SK-N-DZ (cell line): ENCODE data around the gene CA12.

Experiments
- DNase-seq: peaks from one replicate; pipeline ENCODE4 v3.0.0-alpha.2; 2015; ENCODE audit warnings: low spot score

Gene CA12

DNA sequence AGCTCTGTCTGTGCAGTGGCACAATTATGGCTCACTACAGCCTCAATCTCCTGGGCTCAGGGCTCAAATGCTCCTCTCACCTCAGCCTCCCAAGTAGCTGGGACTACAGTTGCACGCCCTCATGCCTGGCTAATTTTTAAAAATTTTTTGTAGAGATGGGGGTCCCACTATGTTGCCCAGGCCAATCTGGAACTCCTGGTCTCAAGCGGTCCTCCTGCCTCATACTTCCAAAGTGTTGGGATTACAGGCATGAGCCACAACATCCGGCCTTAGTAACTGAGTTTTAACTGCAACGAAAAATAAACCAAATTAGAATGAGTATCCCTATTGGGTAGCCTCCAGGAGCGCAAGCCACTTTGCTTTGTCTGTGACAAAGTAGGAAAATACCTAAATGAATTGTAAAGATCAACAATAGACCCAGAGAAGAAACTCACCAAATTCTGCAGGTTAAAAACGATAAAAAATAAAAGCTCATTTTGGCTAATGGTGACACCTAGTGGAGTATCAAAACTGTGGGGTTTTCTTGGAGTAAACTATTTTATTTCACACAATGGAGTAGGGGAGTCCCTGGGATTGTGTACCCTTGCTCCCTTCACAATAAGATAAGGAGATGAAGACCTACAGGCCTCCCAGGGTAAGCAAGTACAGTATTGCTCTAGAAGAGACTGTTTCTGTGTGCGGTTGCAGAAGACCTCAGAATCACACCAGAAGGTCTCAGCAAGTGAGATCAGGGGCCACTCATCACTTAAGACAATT lies 21.0 kb upstream of the CA12 start:
- DNase-seq, result no peak

GRCh38 chr15:63401714-63402497 lies 20.3 kb upstream of the CA12 start:
- no peak for DNase-seq

- no peak for DNase-seq
These were observed 19.4 kb upstream of the CA12 start for GRCh38 chr15:63401078-63401477.

DNA sequence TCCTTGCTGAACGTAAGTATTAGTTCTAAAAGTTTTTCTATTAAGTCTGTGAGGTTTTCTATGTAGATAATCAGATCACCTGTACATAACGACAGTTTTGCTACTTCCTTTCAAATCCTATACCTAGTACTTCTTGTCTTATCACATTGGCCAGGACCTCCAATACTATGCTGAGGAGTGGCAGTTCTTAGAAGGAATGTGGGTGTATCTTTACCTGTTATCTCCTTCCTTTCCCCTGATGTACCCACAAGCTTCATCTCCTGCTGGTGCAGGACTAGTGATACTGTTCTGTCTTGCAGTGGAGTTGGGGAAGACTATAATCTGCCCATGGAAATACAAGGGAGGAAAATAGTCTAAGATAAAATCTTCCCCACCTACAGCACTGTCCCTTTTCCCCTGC lies 16.8 kb upstream of the CA12 start:
- DNase-seq, result no peak

- no peak for DNase-seq
These were observed 14.7 kb upstream of the CA12 start for GRCh38 chr15:63396152-63396928.

DNA sequence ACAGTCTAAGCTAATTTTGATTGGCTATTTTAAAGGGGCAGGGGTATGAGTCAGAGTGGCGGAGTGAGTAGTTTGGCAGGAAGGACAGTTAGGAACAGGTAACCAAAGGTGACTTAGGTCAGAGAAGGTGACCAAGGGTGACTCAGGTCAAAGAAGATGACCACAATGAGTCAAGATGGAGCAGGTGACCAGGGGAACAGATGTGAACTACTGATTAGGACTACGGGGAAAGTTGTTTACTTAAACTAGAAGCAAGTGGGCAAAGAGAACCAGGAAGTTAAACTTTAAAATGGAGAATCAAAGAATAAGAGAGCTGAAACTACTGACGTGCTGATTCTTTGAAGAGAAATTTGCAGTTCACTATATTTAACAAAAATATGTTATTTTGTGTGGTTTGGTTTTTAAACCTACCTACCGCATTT lies 14.1 kb upstream of the CA12 start:
- DNase-seq, result no peak

- DNase-seq, result no peak
These were observed 10.8 kb upstream of the CA12 start for GRCh38 chr15:63392361-63393009.

DNA sequence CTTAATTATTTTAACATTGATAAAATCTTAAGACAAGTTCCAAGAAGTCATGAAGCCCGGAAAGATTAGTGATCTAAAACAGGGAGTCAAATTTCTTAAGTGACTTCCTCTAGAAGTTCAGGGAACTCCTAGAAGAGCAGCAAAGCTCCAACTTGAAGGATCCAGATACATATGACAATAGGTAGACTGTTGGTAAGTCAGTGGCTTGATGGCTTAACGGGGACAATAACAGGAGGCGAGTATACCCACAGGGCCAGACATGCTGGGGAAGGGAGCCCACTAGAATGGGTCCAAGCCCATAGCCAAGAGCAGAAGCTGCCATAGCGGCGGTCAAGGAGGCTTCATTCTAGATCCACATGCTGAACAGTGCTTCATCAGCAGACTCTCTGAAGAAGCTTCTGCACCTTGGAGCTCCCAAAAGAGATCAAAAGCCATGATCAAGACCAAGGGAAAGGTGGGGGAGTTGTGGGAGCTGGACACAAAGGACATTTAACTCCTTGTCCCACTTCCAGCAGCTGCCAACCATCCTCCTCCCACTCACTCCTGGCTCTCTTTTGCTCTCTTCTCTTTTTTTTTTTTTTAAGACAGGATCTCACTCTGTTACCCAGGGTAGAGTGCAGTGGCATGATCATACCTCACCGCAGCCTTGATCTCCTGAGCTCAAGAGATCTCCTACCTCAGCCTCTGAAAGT lies 10.2 kb upstream of the CA12 start:
- no peak for DNase-seq

DNA sequence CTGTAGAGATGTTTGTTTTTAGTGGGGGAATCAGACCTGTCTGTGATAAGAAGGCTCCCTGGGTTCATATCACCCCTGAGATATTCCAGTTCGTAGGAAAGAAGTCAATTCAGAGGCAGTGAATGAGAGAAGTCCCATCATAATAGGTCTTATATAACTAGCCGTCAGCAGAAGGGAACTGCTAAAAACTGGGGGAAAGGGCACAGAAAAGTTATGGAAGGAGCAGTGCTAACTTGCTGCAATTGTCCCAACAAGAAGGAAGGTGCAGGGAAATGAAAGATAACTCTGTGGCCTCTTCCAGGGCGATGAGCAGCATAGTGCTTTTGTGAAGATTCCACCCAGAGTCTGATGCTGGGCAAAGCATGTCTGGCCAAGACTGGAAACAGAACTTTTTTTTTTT lies 9.0 kb upstream of the CA12 start:
- DNase-seq, result no peak

DNA sequence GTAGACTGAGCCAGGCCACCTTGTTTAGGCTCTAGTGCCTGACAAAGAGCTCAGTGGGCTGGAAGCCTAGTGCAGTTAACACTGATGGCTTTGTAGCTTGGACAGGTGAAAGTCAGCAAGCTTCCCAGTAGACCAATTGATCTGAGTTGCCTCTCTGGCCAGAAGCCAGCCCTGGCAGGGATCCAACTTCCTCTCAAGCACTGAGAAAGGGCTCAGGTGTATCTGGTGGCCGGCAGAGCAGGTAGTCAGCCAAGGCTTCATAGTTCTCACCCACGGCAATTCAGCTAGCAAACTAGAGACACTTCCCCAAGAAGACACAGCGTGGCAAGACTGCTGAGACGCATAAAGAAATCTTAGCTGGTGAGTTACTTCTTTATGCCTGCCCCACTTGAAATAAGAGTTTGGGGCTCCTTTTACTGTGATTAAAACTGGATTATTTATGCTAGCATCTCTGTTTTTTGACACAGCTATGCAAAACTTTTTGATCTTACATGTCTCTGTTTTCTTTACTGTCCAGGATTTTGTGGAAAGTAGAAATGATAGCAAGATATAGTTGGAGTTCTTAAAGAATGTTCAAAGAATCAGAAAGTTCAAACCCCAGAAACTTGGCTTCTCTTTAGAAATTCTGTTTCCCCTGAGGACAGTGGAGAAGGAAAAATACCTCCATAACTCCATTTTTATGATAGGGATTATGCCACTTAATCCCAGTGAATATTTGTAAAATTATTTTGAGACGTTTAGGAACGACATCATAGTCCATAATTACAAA lies 8.4 kb upstream of the CA12 start:
- DNase-seq, result no peak

- DNase-seq, result no peak
These were observed 6.9 kb upstream of the CA12 start for GRCh38 chr15:63388511-63388910.

DNA sequence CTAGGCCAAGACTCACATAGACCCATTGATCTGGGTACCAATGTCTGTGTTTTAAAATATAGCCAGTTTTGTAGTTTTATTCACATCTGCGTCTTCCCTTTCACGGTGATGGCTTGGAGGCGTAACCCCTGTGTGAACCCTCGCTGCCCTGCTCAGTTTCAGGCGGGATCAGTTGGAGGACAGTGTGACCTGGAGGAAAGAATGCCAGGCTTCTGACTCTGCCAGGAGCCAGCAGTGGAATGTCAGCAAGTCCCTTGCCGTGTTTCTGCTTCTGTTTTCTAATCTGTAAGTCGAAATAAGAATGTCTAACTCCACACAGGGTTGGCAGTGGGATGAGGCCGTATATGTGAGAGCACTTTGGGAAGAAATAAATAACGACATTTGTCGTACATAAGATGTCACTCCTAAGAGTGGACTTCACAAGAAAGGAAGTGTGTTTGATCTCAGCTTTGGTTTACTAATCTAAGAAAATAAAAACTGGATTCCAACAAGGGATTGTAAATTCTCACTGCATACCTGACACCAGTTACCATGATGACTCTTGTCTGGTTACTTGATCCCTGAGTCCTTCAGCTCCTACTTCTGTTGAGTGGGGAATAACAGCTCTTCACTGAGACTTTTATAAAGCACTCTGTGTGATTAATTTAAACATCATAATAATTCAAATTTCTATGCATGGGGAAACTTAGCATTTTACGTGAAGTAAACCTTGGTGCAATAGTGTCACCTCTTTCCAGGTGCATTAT lies 6.3 kb upstream of the CA12 start:
- no peak for DNase-seq

DNA sequence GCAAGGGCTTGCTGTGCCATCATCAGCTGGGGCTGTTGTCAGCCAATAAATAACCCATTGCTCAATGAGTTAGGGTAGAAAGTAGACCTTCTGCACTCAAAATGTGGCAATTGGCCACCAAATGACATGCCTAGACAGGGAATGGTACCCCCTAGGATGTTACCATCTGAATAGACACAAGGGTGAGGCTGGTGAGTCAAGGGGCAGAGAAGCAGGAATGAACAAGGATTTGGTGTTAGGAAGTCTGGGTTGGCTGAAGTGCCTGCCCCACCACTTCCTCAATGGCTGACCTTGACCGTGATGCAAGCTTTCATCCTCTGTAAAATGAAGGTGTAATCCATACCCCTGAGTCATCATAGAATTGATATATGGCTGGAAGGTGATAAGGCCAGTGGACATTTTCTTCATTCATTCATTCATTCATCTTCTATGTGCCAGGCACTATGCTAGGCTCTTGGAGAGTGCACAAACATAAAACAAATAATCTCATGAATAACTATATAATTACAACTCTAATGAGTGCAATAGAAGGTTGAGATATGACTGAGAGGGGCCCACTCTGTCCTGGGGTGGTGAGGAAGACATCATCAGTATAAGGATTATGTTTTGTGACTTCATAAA lies 4.4 kb upstream of the CA12 start:
- no peak for DNase-seq

DNA sequence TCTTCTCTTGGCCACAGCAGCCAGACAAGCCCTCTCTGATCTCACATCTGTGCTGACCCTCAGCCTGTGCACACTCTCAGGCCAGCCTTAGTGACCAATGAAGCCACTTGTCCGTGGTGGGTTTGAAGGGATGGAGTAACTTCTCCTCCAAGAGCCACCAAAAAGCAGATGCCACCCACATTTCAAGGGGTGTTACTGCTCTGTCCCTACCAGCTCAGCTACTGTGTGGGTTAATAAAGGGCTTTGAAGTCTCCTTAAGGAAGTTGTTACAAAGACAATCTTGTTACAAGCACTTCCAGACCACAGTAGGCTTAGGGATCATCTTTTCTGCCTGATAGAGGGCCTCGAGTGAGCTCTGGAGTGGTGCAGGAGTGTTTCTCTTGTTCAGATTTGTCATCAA lies 3.3 kb upstream of the CA12 start:
- DNase-seq, result no peak

- no peak for DNase-seq
These were observed 1.5 kb upstream of the CA12 start for GRCh38 chr15:63382966-63383710.

DNA sequence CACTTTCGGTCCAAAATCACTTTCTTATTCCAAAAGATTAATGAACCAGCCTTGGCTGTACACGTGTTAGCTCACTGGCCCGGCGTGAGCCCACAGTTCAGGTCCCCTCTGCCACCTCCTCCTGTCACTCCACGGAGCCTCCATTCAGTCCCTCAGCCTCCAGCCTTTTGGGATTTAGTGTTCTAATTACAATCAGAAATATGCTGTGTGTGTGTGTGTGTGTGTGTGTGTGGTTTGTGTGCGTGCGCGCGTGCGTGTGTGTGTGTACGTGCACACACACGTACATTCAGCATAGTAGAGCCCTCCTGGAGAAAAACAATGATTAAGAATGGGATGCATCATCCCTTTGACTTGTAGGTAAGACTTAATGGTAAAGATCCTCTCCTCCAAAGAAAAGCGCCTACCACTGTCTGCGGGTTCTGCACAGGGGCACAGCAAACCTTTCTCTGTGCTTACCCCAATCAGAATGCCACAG lies 801 bp downstream of the CA12 start:
- no peak for DNase-seq

- DNase-seq, result no peak
These were observed 1.4 kb downstream of the CA12 start for GRCh38 chr15:63380151-63380807.
